Measurements from ENCODE around the gene CDH12.

GRCh38 chr5:21739096-21739495, 1114.0 kb downstream of the CDH12 start:
- TF ChIP-seq, protein P1, sequence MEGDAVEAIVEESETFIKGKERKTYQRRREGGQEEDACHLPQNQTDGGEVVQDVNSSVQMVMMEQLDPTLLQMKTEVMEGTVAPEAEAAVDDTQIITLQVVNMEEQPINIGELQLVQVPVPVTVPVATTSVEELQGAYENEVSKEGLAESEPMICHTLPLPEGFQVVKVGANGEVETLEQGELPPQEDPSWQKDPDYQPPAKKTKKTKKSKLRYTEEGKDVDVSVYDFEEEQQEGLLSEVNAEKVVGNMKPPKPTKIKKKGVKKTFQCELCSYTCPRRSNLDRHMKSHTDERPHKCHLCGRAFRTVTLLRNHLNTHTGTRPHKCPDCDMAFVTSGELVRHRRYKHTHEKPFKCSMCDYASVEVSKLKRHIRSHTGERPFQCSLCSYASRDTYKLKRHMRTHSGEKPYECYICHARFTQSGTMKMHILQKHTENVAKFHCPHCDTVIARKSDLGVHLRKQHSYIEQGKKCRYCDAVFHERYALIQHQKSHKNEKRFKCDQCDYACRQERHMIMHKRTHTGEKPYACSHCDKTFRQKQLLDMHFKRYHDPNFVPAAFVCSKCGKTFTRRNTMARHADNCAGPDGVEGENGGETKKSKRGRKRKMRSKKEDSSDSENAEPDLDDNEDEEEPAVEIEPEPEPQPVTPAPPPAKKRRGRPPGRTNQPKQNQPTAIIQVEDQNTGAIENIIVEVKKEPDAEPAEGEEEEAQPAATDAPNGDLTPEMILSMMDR (IDR thresholded peaks at IDR 0.05), result no peak
- TF ChIP-seq POLR2A (IDR thresholded peaks at IDR 0.05) (no peak), POLR2AphosphoS5 (IDR thresholded peaks at IDR 0.05) (no peak)
